Limb (tissue), 2 donors: ENCODE results near the gene C11orf21.
"Not testable (repeated sequence)": the region's sequence is repeated elsewhere in the genome, so short reads cannot be mapped to it uniquely, and the experiment has no call there.

Experiments
- DNase-seq, 2 donors: peaks; one replicate each; pipeline ENCODE4 v3.0.0-alpha.2; 2016; ENCODE audit errors: extremely low spot score in 2 of 2

C11orf21 gene

DNA sequence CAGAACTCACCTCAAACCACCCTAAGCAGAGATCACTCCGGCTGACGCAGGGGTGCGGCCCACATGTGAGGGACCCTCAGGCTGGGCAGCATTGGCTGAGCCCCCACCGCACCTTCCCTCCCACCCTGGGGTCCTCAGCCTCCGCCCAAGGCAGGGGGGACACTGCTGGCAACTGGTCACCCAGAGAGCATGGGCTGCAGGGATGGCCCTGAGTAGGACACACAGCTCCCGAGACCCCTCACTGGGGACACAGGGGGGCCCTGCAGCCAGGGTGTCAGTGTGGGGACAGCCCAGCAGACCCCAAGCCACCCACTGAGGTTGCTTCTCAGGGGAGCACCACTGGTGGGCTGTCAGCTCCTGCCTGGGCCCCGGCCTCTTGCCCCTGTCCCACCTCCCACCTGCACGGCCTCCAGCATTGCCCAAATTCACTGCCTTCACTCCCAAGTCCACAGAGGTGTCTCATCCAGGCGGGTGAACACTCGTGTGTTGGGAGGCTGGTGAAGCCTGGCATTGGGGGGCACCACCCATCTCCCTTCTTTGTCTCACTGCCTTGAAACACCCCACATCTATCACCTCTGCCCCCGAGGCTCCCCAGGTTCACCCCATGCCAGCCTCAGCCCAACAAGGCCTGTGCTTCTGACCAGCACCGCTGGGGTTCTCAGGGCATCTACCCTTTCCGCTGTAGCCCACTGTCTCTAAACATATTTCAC is 4.7 kb downstream of the C11orf21 start:
- peak in 1 of 2 donors; percentile 19 for DNase-seq

DNA sequence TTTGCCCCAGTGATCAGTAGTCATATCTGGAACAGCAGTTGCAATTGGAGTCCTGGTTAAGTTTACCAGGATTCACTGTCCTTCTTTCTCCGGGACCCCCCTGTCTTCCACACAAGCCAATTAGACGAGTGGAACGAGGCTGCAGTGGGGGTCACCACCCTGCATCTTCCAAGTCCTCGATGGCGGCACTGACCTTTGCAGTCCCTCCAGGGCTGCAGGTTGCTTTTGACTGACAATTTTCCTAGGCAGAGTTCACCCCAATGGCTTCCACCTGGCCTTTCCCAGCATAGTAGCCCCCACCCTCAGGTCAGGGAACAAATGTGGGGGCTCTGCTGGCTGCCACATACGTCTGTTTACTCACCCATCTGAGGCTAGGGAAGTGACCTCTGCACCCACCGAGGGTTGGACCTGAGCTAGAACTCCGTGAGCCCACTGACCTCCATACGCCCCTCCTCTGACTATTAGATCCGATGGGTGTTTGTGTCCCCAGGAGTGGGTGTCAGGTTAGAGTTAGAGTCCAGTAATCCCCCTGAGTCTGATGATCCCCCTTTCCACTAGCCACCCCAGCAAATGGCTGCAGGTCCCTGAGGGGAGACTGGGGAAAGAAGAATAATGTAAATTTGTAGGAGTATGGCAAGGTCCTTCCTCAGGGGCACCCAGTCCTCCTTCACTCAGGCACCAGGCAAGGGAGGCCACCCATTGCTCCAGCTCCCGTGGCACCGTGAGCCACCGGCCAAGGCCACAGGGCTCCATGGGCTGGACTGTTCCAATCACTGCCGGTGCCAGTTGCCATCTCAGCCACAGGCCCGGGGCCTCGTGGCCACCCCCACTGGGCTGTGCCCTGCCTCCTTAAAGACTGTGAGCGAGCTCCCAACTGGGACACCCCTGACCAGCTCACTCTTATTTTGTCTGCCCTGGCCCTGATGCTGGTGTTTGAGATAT is 5.5 kb downstream of the C11orf21 start:
- DNase-seq, result peak in 1 of 2 donors; percentile 18

DNA sequence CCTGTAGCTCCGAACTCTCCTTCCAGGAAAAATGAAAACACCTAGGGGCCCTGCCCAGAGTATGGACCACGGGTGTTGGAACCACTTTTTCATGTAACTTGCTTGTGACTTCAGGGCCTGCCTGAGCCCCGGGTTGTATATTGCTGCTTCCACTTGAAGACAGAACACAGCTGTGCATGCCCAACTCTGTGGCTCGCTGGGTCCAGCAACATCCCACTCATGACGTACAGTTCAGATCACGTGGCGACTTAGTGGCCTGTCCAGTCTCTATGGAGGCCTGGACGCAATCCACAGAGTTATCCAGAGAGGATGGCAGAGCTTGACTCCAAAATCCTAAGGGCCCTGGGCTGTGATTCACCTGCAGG is 6.8 kb downstream of the C11orf21 start:
- DNase-seq, result no peak

DNA sequence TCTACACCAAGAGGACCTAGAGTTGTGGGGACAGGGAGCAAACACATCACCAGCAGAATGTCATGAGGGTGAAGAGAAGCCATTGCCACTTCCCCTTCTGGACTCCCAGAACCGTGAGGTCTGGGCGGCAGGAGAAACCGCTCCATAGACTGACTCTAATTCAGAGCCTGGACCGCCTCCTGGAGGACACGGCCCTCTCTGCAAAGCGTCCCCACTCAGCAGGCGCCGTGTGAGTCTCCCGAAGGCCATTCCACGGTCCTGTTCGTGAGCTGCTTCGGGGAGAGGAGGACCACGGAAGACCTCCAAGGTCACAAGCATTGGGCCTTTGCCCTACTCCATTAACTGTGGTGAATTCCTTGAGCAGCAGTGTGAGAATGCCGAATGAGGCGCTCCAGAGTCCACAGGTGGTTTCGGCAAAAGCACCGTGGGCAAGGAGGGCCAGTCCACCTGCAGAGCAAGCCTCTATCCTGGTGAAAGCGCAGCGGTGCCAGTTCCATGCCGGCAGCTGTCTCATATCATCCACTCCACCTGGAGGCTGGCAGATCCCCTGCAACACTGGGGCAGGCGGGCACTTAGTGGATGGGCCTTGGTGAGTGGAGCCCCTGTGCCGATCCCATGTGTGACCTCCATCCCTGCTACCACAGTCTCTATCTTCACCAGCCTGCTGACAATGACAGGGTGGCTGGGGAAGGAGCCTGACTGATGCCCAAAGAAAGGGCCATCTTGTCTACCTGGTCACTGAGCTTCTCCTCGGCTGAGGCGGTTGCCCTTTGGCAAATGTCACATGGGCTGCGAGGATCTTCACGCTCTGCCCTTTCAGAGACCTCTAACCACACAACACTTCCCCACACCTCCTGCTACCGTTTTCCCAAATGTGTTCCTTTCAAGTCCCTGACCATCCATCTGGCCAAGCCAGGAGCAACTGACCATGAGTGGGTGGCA is 7.5 kb downstream of the C11orf21 start:
- peak in 1 of 2 donors; percentile 19 for DNase-seq

DNA sequence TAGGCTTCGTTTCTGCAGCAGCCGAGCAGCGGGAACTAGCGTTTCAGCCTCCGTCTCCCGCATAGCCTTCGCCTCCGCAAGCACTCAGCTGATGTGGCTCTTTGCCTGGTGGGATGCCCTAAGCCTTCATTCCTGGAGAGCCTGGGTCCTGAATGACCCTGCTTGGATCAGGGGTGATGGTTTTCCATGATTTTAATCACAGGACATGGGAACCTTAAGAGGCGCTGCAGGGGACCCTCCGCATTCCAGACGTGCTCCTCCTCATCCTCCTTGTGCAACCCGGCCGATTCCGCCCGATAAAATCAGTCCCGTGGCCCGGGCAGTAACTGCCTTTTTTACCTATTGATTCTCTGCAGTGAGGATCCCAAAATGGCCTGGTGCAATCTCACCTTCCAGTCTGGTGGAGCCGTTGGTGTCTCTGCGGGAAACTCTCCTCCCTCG is 8.2 kb downstream of the C11orf21 start:
- no peak for DNase-seq

DNA sequence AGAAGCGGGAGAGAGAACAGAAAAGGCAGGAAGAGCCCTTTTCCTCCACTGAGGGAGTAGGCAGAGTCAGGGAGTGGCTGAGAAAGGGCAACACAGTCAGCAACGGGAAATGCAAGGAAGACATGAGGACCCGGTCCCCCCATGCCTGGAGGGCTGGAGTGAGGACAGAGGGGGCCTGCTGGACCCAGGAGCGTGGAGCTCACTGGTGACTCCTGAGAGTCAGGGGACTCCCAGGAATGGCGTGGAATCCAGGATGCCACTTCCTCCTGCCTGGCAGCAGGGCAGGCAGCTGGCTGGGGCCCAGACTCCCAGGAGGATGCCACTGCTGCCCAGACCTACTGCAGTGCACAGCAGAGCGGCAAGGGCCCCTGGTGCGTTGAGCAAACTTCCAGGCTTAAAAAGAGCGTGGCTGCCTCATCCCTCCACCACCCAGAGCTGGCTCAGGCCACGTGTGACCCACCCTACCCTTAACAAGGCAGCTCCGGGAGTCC is 11.3 kb downstream of the C11orf21 start:
- peak in 1 of 2 donors; percentile 24 for DNase-seq

DNA sequence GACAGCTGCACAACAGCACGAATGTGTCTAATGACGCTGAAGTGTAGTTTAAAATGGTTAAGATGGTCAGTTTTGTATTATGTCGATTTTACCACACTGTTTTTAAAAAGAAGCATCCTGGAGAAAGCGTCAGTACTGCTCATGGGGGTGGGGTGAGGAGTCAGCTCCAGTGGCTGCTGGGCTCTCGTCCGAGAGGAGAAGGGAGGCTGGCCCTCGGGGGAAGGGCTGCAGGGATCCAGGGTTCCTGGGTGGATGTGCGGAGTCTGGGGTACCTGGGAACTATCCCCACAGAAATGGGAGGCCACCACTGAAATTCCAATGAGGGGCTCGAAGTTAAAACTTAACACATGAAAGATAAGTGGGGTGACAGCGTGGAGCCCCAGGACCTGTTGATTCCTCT is 11.9 kb downstream of the C11orf21 start:
- no peak for DNase-seq

DNA sequence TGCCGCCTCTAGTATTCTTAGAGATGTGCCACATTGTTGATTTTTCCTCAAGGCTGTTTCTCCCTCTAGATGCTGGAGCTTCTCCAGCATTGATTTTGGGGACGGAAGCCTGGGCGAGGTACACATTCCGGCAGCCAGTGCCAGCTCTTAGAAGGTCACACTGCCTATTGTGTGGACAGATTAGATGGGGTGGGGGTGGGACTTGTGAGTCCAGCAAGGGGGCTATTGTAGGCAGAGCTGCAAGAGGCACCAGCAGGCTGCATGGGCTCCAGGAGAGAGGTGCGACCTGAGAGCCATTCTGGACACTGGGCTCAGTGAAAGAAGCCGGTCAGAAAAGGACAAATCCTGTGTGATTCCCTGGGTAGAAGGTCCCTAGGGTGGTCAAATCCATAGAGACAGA is 12.4 kb downstream of the C11orf21 start:
- no peak for DNase-seq

DNA sequence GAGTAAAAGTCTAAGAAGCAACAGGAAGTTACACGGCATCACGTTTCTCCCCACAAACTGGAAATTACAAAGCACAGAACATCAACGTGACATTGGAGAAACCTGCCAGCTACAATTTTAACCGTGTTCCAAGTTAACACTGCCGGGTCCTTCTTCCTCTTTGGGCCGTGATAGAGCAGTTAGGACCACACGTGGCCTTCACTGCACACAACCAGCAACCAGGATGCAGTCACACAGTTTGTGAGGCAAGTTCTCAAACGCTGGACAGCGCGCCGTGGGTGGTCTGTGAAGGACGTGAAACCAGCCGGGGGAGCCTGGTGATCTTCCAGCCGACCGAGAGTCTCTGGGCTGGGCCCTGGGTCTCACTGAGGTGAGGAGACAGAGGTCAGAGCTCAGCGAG is 14.6 kb downstream of the C11orf21 start:
- peak in 1 of 2 donors; percentile 28 for DNase-seq

DNA sequence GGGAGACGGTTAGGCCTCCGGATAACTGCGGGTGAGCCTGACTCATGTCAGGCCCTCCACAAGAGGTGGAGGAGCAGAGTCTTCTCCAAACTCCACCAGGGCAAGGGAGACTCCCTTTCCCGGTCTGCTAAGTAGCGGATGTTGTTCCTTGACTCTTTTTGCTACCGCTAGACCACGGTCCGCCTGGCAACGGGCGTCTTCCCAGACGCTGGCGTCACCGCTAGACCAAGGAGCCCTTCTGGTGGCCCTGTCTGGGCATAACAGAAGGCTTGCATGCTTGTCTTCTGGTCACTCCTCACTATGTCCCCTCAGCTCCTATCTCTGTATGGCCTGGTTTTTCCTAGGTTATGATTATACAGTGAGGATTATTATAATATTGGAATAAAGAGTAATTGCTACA is 15.4 kb downstream of the C11orf21 start:
- not testable (repeated sequence) for DNase-seq

DNA sequence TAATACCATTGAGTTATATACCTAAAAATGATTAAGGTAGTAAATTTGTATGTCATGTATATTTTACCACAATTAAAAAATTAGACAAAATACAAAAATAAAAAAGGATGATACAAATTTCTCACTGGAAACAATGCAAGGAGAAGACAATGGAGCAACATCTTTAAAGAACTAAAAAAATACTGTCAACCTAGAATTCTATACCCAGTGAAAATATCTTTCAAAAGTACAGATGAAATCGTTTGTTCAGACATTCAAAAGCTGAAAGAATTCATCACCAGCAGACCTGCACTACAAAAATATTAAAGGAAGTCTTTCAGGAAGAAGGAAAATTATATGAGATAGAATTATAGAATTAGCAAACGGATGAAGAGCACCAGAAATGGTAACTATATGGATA is 21.5 kb downstream of the C11orf21 start:
- no peak for DNase-seq

DNA sequence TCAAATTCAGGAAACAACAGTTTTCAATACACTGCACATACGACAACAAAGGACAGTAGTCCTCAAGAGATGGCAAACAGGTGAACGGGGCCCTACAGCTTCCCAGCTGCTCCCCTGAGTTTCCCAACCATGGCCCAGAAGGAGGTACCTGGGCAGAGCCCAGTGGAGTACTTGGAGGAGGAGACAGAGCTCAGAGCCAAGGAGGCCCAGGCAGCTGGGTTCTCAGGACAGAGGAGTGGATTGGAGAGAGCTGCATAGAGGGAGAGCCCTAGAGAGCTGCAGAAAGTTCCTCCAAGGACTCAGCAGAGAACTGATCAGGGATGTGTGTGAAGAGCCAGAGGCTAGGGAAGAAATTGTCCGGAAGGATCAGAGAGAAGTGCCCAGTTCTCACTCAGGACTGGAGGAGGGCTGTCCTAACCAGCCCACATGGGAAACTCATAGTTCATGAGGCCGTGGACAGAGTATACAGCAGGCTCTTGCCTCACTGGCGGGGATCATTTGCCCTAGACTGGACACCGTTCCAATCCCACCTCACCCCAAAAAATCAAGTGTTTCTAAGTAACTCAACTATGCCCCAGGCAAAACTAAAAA is 23.7 kb downstream of the C11orf21 start:
- DNase-seq, result no peak

DNA sequence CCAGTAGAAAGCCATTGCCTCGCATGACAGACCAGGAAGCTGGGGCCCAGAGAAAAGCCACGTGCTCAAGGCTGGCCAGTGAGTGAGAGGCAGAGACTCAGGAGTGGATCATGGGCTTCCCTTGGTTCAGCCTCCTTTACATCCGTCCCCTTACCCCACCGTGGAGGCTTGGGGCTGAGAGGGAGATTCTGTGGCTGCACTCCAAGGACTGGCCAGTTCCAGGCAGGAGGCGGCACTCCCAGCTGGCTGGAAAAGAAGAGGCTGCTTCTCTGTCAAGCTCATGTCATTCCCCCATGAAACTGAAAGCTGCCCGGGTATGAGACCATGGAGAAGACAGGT is 24.7 kb downstream of the C11orf21 start:
- DNase-seq, result no peak

DNA sequence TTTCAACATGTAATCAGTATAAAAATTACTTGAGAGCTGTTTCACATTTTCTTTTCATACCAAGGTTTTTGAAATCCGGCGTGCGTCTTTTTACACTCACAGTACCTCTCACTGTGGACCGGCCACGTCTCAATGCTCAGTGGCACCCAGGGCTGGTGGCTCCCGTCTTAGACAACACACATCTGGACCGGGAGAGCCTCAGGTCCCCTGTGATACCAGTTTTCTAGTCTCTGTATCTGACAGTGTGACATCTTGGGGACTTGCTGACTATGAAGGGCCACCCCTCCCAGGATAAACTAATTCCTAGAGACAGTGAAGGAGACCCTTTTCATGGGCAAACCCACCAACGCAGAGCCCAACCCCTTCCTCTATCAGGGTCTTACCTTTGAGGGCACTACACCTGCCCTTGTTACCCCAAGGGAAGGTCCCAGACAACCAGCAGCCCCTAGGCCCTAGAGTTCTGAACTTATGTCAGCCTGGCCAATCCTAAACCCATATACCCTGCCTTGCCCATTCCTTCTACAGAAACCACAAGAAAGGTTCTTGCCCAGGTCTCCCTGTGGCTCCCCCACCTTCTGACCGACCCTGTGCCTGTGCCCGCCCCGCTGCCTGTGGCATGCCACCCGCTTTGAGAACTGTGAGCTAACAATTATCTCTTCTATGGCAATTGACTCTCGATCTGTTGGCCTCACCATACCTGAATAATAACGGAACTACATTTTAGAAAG is 25.3 kb downstream of the C11orf21 start:
- DNase-seq, result no peak

DNA sequence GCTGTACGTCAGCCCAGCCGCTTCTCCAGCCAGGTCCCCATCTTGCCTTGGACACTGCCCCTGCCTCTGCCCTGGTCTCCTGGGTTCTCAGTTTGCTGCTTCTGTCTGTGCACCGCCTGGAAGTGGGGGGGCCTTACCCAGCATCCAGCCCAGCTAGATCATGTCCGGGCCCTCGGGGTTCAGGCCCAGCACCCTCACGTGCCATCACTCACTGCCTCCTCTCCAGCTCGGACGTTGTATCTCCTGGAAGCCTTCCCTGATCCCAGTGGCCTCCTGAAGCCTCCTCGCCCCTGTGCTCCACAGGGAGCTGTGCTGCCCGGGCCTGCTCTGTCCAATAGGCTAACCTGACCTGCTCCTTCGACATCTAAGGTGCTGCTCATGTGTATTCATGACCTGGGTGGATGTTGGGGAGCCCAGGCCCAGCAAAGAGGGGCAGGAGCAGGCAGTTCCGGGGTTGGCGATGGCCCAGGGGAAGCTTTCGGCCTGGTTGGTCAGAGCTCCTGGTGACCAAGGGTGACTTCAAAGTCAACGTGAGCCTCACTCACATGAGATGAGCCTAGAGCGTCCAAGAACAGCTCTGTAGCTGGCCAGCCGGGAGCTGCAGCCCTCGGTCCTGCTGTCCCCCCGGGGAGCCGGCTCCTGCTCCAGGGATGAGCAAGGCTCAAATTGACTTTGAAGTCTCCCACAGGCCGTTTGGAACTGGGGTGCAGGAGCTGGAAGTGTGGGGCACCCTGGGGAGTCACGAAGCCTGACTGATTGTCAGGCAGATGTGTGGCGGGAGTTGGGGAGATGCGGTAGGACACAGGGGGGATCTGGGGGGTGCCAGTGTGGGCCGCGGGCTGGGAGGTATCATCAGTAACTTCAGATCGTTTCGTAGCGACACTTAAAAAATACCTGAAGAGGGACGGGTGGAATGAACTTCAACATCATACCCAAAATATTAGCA is 26.1 kb downstream of the C11orf21 start:
- DNase-seq, result no peak

DNA sequence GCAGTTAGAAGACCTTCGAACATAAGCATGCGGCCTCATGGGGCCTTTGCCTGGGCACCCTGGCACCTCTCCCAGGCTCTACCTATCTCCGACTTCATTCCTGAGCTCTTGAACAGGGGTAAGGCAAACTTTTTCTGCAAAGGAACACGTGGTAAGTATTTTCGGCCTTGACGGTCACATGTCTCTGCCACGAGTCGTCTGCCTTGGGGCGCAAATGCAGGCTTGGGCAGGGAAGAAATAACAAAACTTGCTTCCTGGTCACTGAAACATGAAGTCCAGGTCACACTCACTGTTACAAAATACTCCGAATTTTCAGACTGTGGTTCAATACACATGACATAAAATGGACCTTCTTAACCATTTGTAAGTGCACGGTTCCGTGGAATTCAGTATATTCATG is 27.9 kb downstream of the C11orf21 start:
- DNase-seq, result no peak

DNA sequence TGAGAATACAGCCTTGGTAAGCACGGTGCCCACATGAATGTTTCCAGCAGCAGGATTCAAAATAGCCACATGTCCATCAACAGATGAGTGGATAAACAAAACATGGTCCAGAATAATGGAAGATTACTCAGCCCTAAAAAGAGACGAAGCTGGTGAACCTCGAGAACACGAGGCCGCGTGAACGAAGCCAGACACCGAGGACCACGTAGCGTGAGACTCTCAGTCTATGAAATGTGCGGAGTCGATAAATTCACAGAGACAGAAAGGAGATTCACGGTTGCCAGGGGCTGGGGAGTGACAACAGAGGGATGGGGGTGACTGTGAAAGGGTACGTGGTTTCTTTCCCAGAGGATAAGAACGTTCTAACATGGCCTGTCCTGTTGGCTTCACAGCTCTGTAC is 28.4 kb downstream of the C11orf21 start:
- DNase-seq, result no peak

DNA sequence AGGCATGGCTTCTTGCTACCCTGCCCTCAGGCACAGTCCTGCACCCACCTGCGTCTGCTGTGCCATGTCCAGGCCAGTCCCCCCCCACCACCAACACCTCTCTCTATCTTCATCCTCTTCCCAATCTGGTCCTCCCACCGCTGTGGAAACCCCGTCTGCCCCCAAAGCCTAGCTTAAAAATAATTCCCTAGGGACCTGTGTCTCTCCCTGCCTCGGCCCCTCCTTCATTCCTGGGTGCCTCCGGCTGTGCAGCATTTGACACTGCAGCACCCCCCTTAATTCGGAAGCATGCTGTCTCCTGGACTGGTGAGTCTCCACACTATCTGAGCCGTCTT is 28.8 kb downstream of the C11orf21 start:
- DNase-seq, result peak in 1 of 2 donors; percentile 17

DNA sequence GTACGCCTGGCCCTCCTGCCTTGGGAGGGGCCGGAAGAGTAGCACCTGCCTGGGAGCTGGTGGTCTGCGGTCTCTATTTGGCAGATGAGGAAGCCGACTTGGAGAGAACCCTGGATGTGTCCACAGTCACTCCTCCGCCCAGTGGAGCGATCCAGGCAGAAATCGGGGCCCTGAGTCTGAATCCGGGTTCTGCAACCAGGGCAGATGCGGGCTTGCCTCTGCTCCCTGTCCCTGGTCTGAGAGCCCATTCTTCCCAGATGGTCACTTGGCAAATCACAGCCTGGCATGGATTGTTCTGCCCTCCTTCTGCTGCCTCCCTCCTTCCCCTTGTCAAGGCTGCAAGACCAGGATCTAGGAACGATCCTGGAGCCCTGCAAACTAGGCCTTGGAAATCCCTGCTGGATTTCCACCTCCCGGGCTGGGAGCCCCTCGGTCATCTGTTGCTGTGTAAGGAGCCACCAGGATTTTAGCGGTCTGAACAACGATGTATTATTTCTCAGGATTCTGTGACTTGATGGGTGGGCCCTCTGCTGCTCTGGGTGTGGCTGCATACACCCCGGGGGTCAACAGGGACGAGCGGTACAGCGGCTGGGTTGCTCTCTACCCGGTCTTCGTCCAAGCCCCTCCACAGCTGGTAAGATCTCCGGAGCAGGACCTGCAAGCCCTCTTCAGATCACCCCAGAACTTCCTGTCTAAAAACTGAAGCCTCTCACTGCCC is 29.3 kb downstream of the C11orf21 start:
- peak in 1 of 2 donors; percentile 20 for DNase-seq
